Measurements from ENCODE around the gene KLHL13.
"Not testable (repeated sequence)": the region's sequence is repeated elsewhere in the genome, so short reads cannot be mapped to it uniquely, and the experiment has no call there.

KLHL13 gene

GRCh38 chrX:118116713-118117550, at the start of gene KLHL13:
Gene KLHL13, minus strand, starts transcription at chrX:118116810. Its CDS starts 88,337 bp downstream, at chrX:118028473.
- DNase-seq, result peak; percentile 67

DNA sequence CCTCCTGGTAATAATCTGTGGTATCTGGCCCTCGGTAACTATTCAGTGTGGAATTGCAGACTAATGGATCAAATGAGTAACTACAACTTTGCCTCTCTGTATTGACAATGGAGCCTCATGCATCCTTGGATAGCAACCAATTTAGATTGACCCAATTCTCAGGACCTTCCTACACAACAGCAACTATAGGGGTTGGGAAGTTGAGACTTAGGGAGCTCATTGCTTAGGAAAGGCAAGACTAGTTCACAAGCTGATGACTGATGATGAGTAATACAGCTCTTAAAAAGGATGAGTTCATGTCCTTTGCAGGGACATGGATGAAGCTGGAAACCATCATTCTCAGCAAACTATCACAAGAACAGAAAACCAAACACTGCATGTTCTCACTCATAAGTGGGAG, 47.5 kb upstream of the KLHL13 start:
- no peak for DNase-seq

DNA sequence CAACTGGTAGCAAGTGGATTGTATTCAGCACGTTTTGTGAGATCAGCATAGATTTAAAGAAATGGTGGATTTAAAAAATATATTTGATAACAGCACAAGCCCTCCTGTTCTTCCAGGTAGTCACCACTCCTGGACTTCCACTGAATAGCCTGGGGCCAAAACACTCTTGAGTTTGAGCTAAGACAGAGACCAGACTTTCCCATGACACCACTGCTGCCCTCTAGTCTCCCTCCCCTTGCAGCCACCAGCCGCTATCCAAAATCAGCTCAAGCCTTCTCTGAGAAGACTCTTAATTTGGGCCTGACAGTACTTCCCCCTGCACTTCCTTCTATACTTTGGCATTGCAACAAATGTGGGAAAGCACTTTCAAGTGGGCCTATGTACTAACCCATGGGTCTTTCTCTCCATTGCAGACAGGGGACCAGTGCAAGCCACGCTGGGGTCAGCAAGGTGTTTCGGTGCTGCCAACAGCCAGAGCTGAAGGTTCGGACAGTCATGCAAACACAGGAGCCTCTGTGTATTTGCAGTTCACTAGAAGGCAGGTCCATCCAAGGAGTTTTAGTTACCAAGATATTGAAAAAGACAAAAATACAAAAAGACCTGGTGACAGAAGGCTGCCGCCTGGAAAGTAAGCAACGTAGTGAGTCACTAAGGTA, 40.5 kb upstream of the KLHL13 start:
- DNase-seq, result no peak

- DNase-seq, result no peak
Measured at GRCh38 chrX:118156254-118156952, 39.8 kb upstream of the KLHL13 start.

DNA sequence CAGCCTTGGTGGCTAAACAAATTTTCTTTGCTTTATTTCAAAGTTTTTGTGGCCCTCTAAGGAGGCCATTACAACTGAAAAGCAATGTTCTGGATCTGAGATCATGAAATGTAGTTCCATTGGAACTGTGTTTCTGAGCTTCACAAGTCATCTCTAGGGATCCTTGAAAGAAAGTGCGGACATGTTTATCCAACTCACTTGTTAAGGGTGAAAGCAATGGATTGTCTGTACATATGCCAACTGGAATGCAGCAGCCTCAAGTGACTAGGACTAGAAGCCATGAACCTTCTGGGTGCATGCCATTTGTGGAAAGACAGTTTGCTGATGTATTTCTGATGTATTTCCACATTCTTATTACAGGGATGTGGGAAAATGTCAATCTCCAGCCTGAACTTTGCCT, 36.7 kb upstream of the KLHL13 start:
- DNase-seq, result no peak

GRCh38 chrX:118152721-118153120, 36.1 kb upstream of the KLHL13 start:
- no peak for DNase-seq

GRCh38 chrX:118148737-118149136, 32.1 kb upstream of the KLHL13 start:
- DNase-seq, result peak; percentile 51

DNA sequence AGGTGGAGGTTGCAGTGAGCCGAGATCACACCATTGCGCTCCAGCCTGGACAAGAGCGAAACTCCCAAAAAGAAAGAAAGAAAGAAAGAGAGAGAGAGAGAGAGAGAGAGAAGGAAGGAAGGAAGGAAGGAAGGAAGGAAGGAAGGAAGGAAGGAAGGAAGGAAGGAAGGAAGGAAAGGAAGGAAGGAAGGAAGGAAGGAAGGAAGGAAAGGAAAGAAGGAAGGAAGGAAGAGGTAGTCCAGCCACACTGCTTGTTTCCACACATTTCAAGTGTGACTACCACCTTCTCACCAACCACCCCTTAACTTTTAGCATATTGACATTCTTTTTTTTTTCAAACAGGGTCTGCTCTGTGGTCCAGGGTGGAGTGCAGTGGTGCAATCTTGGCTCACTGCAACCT, 31.2 kb upstream of the KLHL13 start:
- DNase-seq, result not testable (repeated sequence)

DNA sequence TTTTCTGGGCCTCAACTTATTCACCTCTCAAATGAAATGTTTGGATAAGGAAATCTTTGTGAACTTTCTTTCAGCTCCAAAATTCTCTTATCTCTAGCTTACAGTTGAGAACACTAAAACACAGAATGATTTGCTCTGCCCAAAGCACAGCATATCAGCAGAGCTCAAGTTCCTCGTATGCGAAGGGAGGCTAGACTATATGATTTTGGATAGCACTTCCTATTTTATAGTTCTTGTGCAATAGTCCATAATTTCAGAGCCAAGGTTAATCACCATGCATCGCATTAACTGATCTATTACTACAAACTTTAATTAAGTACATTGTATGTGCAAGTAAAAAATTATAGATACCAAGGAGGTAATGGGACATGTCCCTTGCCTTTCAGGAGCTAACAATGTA, 27.0 kb upstream of the KLHL13 start:
- no peak for DNase-seq

DNA sequence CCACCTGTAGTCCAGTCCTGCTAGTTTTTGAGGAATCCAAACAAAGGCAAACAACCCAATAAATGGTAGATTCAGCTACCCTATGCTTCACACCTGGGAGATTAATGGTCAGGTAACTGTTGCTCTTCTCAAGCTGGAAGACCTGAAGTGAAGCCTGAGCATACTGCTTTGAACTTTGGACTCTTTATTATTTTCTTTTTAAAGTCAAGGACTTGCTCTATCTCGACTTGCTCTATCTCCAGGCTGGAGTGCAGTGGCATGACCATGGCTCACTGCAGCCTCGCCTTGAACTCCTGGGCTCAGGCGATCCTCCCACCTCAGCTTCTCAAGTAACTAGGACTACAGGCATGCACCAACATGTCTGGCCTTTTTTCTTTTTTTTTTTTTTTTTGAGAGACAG, 14.7 kb upstream of the KLHL13 start:
- DNase-seq, result no peak

DNA sequence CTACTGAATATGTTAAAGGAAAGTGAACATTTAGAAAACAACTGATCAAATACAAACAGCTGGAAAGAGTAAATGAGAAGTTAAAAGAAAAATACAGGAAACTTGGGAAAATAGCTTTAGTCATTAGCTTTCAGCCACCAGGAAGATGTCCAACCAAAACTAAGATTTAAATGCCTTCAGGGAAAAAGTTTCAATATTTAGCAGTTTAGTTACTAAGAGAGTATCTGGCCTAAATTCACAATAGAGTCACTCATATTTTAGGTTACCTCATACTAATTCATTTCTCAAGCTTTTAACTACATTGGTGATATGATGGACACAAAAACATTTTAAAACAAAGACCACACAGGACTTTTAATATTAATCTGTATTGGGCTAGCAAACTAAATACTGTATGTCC, 13.1 kb upstream of the KLHL13 start:
- DNase-seq, result no peak

DNA sequence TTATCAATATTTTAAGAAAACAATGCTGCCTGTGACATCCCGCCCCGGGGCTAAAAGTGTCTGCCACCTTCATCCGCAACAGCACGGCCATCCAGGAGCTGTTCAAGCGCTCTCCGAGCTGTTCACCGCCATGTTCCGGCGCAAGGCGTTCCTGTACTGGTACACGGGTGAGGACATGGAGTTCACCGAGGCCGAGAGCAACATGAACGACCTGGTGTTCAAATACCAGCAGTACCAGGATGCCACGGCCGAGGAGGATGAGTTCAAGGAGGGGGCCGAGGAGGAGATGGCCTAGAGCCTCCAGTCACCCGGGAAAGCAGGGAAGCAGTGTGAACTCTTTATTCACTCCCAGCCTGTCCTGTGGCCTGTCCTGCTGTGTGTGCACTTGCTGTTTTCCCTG, 12.1 kb upstream of the KLHL13 start:
- DNase-seq, result no peak

DNA sequence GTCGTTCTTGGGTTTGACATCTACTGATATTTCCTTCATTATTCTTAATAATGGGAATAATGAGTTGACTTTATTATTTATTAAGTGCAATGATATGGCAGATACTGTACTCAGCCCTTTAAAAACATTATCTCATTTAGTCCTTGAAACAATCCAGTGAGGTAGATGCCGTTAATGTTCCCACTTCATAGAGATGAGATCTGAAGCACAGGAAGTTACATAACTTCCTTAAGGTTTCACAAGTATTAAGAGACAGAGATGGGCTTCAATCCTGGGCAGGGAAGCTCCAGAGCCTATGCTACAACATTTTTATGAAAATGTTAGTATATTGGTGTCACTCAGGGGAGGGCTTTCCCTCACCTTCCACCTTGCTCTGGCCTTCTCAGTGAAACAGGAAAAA, 9.7 kb upstream of the KLHL13 start:
- DNase-seq, result no peak

DNA sequence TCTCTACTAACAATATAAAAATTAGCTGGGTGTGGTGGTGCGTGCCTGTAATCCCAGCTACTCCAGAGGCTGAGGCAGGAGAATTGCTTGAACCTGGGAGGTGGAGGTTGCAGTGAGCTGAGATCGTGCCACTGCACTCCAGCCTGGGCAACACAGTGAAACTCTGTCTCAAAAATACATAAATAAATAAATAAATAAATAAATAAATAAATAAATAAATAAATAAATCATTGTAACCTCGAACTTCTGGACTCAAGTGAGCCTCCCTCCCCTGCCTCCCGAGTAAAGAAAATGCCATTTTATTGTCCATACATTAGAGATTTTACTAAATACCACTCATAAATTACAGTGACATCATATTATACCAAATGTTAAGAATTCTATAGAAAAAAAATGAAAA, 7.6 kb upstream of the KLHL13 start:
- not testable (repeated sequence) for DNase-seq

DNA sequence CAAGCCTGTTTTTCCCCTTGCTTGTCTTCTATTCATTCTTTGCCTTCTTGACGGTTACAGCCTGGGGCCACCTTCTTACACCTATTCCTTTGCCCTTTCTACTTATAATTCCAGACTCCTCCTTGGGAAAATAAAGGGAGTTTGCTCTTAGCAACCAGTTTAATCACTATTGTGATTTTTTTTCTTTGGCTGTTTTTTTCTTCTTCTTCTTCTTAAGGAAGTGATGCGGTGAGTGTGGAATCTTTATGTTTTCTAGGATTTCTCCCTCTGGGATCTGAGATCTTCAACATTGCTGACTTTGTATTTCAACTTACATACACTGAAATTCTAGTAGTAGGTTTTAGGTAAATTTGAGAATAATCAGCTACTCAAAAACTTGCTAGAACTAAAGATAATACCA, 1.1 kb upstream of the KLHL13 start:
- DNase-seq, result no peak

- peak; percentile 55 for DNase-seq
Measured at GRCh38 chrX:118115953-118116712, 477 bp downstream of the KLHL13 start.

DNA sequence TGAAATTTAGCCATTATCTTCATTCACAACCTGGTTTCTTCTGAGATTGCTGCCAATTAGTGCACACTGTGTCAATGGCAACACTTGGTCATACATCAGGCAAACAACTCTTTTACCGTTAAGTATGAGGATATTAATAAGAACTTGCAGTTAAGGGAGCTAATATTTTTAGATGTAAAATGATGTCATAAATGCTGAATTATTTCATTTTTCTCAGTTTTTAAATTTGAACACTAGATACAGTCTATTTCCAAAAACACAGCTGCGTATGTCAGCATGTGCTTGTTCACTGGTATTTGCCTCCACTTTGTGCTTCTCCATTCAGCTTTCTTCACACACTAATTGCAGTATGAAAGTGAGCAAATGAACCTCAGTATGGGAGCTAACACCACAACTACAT, 1.6 kb downstream of the KLHL13 start:
- DNase-seq, result no peak

DNA sequence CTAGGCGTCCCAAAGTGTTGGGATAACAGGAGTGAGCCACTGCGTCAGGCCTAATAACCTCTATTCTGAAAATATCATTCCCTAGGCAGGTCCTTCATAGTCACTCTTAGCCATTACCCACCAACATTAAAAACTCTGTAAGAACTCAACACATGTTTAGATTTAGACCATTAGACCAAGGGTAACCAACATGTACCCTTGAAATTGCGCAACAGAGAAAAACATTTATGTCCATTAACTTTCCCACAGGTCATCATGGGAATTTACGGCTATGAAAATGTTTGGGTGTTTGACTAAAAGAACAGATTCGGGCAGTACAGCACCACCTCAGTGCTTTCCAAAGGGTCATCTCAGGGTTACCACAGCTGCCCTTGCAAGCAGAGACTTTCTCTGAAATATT, 7.5 kb downstream of the KLHL13 start:
- no peak for DNase-seq

DNA sequence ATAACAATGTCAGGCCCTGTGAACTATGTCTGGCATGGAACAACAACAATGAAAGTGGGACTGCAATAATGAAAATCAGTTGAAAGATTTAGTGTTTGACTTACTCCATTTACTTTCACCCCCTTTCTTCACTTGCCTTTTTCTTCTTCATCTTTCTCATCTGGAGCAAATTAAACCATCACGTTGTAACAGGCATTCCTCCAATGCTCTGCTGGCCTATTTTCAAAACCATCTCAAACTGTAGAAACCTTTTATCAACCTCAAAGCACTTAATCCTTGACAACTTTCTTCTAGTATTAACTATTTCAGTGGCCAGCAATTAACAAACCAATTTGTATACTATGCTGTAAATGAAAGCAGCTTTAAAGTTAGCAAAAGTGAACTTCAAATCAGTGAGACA, 8.3 kb downstream of the KLHL13 start:
- DNase-seq, result no peak

DNA sequence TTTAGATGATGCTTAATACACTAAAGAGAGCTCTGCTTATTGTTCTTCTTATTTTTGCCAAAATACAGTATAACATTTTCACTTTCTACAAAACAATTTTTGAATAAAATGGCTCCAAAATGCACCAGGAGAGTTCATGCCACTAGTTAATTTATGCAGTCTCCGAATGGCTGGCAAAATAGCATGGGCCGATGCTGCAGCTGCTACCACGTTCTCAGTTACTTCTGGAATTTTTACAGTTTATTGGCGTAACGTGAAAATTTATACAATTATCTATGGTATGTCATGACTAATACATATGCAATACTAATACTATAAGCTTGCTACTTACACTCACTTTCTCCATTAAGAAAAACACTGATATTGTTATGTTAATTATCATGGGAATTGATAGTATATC, 16.5 kb downstream of the KLHL13 start:
- DNase-seq, result no peak

GRCh38 chrX:118088084-118088483, 28.5 kb downstream of the KLHL13 start:
- no peak for DNase-seq

- no peak for DNase-seq
Measured at GRCh38 chrX:118074196-118074595, 42.4 kb downstream of the KLHL13 start.

DNA sequence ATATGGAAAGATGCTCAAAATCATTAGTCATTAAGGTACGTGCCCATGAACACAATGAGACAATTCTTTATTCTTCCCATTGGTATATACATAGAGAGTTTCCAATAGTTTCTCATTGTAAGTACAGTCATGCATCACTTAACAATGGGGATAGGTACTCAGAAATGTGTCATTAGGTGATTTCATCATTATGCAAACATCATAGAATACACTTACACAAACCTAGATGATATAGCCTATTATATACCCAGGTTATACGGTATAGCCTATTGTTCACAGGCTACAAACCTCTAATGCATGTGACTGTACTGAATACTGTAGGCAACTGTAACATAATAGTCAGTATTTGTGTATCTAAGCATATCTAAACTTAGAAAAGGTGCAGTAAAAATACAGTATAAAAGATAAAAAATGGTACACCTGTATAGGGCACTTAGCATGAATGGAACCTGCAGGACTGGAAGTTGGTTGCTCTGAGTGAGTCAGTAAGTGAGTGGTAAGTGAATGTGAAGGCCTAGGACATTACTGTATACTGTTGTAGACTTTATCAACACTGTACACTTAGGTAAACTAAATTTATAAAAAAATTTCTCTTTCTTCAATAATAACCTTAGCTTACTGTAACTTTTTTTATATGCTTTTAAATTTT, 49.6 kb downstream of the KLHL13 start:
- no peak for DNase-seq
